Activated CD8-positive, alpha-beta memory T cell treated with anti-CD3 and anti-CD28 coated beads for 4 hours (primary cell): Measurements from ENCODE around the gene PUS3.

ENCODE experiments used
- DNase-seq, 2 donors: peaks; one replicate each; pipeline ENCODE4 v3.0.0-alpha.2; 2020; ENCODE audit warnings: low read depth in 2 of 2

PUS3 gene, protein sequence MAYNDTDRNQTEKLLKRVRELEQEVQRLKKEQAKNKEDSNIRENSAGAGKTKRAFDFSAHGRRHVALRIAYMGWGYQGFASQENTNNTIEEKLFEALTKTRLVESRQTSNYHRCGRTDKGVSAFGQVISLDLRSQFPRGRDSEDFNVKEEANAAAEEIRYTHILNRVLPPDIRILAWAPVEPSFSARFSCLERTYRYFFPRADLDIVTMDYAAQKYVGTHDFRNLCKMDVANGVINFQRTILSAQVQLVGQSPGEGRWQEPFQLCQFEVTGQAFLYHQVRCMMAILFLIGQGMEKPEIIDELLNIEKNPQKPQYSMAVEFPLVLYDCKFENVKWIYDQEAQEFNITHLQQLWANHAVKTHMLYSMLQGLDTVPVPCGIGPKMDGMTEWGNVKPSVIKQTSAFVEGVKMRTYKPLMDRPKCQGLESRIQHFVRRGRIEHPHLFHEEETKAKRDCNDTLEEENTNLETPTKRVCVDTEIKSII

DNA sequence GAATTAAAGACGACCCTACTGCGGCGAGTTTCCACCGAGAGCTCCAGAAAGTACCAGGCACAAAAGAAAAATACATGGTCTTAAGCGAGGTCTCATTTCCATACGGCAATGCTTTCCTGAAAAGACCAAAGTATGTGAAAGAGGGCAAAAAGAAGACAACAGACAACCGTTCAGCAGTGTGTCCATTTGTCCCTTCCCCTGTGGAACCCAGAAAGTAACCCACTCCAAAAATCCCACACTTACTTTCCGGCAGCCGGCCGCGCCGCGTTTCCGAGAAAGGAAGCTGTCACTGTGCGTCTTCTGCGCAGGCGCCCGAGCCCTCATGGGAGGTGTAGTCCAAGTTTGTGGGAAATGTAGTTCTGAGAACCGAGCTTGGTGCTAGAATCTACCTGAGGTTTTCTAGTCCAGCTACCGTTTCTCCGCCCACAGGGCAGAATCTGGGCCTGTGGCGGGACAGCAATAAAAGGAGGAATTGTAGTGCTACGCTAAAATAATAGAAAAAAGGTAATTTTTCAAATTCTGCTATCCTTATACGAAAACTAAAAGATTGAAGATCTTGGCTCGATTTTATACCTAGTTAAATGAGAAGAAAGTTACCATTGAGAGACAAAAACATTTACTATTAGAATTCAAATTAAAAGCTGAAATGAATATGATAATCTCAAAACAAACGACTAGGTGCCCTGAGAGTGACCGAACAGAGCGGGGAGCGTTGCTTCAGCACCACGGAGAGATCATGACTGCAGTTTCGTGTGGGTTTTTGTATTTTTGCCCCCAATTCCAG, at the start of gene PUS3:
Gene PUS3, minus strand, starts transcription at position 280 of the 784 bp plus-strand sequence. CDS start 6,922 bp downstream, outside the sequence.
- DNase-seq, result peak; percentile 73 to 82

DNA sequence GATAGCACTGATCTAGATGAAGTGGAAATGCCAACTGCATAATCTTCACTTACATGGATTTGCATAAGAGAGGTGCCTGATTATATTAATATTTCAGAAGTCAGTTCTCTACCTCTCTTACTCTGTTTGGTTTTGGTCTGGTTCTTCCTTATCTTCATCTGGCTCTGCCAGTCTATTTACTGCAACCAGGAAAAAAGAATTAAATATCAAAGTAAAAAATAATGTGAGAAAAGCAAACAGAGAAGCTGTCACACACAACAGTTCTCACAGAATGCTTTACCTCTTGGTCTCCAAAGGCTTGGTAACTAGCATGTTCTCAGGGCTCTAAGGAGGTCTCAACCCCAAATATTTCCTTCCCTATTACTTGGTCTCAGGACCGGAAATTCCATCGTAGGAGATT, 49.6 kb upstream of the PUS3 start:
- DNase-seq, result no peak

DNA sequence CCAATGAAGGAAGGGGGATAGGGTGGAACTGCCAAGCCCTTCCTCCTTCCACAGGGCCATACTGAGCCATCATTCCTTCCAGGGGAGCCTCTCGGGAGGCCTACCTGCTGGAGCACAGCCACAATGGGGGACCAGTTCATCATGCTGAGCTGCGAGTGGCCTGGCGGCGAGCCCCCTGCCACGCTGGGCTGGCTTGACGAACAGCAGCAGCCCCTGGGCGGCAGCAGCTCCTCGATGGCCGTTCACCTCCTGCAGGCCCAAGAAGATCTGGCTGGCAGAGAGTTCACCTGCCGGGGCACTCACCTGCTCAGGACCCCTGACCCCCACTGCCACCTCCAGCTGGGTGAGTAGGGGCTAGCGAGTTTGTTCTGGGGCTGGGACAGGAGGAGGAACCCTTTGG, 48.7 kb upstream of the PUS3 start:
- DNase-seq, result no peak

DNA sequence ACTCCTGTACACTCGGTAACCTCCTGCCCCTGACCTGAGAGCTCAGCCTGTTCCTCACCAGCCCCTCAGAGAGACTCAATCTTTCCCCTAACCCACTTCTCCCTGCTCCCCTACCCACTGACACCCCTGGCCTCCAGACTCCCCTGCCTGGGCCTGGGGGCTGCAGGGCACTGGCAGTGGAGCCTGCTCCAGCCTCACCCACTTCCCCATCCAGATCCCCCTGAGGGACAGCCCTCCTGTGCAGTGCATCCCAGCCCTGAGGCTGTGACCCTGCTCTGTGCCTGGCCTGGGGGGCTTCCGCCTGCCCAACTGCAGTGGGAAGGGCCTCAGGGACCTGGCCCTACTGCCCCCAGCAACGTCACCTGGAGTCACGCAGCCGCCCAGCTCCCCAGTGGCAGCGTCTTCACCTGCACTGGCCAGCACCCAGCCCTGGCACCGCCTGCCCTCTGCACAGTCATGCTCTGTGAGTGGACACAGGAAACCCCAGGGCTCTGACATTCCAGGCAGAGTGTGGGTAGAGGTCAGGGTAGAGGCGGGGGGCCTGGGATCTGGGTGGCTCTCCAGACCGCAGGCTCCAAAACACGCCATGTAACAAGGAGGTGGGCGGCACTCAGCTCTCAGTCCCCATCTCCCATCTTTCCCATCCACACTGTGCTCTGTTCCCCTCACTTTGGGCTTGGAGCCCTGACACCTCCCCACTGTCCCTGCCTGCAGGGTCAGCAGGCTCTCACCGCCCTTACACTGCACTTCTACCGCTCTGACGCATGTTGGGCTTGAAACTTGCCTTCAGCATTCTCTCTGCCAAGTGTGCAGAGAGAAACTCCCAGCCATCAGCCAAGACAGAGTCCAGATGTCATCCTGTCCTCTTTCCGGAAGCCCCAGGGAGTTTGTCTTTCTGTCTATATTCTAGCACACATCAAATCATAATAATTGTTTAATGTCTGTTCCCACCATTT, 48.0 kb upstream of the PUS3 start:
- DNase-seq, result no peak

DNA sequence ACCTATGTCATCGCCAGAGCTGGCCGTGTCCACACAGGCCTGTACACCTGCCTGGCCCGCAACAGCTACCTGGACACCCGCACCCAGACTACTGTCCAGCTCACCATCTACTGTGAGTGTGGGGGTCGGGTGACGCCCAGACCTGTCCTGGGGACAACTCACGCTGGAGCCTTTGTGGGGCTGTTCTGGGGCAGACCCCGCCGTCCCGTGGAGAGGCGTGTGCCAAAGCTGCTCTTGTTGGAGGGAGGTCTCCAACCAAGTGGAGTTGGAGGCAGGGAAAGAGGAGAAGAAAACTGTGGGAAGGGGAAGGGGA, 47.1 kb upstream of the PUS3 start:
- DNase-seq, result no peak

DNA sequence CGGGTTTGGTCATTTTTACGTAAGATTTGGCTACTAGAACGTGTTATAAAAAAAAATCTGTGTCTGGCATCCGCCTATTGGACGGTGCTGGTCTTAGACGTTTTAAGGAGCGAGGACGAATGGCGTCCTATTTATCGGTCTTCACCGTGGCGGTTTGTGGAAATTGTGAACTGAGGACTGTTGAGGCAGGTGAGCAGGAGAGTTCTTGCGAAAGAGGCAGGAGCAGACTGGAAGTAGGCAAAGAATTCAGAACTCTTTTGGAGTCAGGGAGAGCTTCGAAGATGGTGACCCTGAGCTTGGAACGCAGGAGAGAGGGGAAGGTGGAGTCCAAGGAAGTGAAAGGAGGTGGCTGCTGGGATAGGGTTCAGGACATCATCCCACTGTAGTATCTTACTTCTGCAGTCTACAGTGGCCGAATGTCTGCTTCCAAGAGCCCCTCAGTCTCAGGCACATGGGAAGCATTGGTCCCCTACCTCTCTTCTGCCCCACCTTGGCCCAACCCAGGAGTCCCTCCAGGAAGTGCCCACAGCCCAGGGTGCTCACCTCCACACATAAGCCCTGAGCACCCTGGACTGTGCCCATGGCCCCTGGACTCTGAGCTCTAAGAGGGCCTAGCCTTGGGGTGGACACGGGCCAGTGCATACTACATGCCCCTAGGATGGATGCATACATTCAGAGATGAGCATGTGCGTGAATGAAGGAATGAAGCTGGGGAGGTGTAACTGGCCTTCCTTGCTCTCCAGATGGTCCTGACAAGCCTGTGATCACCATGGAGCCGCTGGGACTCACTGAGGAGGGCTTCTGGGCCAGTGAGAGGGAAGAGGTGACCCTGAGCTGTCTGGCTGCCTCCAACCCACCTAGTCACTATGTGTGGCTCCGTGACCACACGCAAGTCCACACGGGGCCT, 46.5 kb upstream of the PUS3 start:
- DNase-seq, result no peak

DNA sequence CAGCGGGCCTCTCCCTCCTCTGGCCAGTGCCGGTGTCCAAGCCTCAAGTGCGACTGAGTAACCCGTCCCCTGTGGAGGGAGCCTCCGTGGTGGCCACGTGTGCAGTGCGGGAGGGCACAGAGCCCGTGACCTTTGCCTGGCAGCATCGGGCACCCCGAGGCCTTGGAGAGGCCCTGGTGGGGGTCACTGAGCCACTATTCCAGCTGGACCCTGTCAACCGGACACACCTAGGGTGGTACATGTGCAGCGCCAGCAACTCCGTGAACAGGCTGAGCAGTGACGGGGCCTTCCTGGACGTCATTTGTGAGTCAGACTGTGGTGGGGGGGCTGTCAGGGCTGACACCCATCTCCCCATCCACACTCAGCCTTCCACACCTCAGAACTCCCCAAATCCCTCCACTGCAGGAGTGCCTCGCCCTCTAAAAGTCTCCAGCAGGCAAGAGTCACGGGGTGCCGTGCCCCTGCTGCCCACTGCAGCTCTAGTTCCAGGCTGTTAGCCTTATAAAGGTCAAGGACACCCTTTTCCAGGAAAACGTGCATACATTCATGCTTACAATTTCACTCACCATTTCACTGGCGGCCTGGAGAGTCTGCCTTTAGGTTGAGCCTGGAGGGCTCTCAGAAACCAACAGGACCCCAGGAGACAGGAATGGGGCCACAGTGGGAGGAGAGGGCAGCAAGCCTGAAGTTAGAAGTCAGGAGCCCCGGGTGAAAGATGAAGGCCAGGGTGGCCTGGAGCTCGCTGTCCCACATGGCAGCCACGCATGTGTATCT, 45.5 kb upstream of the PUS3 start:
- no peak for DNase-seq

DNA sequence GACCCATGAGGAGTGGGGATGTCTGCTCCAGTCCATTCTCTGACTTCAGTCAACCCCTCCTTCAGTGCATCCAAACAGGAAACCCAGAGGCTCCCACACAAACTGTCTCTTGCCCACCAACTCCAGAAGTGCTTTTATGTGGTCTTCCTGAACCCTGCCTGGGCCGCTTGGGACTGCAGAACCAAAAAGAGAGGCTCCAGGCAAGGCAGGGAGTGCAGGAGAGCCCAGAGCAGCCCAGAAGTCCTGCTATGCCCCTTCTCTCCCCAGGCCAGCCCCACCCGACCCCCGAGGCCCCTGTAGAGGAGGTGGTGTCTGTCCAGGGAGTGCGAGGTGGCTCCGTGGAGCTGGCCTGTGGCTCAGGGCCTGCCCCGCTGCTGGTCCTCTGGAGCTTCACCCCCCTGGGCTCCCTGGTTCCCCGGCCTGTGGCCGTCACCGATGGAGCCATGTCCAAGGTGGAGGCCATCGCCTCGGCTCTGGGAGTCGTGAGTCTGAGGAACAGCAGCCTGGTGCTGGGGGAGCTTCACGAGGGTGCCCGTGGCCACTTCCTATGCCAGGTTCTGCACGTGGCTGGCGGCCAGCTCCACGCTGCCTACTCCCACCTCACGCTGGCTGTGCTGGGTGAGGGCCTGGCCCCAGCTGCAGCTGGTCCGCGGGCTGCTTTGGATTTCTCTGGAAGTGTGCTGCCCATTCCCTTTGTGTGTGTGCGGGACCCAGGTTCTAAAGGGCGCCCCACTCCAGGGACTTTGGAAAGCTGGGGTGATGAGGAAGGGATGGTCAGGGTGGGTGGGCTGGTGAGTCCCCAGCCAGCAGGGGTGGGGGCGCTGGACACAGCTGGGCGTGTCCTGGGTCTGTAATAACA, 44.6 kb upstream of the PUS3 start:
- DNase-seq, result no peak

DNA sequence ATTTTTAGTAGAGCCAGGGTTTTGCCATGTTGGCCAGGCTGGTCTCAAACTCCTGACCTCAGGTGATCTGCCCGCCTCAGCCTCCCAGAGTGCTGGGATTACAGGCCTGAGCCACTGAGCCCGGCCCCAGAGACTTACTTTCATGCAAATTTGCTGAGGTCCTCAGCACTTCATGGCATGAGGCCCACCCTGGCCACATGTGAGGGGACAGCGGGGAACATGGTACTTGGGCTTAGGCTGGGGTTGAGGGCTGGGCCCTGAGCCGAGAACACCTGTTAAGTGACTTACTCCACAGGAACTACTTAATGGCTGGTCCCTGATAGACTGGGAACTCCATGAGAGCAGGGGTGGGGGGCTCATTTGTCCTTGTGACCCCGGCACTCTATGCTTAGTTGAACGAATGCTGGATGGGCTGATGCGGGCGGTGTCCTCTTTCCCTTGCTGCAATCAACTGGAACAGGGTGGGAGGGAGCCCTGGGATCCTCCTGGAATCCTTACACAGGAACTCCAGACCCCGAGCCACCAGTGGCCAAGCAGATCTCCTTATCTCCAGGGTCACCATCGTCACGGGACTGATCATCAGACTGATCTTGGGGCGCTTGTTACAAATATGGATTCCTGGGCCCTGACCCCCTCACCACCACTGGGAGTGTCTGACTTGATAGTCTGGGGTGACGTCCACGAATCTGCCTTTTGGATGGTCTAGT, 43.9 kb upstream of the PUS3 start:
- DNase-seq, result no peak

DNA sequence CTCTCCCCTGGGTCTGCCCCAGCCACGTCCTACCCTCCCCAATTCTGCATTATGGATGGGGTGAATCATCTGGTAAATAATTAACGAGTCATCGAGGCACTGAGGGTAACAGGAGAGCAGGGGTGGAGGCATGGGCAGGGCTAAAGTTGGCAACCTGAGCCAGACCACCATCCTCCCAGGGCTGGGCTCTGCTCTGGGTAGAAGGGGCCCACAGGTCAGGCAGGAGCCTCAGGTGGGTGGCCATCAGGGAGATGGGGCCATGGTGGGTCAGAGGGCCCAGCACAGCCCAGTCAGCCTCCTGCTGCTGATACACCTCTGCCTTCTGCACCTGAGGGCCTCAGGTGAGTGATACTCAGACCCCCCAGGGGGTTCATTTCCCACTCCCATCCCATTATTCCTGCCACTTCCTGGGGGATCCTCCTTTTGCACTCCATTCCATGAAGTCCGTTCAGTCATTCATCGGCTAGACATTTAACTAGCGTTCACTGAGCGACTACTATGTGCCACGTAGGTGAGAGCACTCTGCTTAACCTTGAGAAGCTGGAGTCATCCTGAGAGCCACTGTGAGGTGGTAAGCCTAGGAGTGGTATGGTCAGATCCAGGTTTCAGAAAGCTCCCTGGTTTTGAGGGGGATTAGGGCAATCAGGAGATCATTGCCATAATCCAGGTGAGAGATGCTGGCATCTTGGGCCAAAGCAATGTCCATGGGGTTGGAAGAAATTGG, 43.0 kb upstream of the PUS3 start, which contains the start of gene VSIG10L2:
Gene VSIG10L2, plus strand, starts transcription at position 248 of the 724 bp plus-strand sequence. Its CDS starts 12 bp downstream, at position 260.
- no peak for DNase-seq

DNA sequence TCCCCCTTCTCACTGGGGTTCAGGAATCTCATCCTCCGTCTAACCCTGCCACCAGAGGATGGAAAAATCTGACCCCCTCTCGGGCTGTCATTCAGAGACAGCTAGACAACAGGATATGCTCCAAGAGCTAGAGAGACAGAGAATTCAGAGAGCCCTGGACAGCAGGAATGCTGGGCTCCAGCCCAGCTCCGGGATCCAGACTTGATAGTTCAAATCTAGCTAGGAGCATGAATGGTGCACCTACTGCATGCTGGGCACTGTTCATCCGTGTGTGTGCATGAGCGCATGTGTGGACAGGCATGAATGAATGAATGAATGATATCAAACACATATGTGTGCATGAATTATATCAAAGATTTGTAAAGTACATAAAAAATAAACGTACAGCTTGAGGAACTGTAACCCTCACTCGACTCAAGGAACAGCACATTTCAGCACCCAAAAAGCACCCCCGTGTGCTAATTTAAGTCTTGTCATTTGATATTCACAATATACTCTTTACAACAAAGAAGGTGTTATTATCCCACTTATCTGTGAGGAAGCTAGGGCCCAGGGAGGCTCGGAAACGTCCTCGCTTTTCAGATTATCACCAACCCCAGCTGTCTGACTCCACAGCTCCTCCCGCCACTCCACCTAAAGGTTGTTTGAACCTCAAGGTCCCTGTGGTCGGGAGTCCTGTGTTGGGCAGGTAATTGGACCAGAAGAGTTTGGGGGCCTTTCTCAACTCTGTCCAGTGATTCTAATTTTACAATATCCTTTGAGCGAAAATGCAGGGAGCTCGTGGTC, 42.2 kb upstream of the PUS3 start:
- DNase-seq, result no peak

DNA sequence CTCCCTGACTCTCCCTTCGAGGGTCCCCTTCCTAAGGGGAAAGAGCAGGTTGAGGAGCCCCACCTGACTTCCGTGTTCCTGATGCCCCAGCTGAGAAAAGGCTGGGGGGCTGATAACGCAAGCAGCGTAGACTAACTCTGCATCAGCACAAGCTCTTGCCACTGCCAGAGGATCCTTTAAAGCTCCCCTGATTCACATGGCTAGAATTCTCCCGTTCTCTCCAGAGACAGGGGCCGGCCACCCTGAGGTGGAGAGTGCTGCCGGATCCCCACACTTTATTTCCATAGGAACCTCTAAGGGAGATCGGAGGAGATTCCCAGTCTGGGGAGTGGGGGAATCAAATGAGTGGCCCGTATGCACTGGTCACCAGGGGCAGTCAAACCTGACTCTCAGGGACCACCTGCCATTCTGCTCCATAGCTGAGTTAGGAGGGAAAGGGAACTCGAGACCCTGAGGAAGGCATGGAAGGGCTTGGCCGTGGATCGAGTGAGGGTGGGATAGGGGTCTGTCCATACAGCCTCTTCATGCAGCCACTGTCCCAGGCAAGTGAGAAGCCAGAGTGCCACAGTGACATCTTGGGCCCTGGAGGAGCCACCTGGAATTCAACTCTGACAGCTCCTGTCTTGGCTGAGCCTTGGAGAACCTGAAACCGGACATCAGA, 41.5 kb upstream of the PUS3 start:
- no peak for DNase-seq

DNA sequence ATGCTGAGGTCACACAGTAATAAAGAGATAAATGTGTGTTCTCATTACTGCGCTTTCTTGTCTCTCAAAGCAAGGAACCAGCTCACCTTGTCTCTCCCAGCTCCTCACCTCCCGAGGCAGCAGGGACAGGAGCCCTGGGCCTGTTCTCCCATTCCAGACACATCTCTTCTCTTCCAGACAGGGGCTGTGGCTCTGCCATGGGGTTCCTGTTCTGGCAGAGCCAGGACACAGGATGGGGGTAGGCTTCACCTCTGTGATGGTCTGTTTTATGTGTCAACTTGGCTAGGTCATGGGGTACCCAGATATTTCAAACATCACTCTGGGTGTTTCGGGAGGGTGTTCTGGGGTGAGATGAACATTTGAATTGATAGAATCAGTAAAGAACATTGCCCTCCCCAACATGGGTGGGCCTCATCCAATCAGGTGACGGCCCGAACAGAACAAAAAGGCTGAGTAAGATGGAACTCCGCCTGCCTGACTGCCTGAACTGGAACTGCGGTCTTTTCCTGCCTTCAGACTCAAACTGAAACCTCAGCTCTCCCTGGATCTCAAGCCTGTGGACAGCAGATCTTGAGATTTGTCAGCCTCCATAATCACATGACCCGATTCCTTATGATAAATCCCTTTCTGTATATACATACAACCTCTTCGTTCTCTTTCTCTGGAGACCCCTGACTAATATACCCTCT, 40.8 kb upstream of the PUS3 start:
- no peak for DNase-seq

DNA sequence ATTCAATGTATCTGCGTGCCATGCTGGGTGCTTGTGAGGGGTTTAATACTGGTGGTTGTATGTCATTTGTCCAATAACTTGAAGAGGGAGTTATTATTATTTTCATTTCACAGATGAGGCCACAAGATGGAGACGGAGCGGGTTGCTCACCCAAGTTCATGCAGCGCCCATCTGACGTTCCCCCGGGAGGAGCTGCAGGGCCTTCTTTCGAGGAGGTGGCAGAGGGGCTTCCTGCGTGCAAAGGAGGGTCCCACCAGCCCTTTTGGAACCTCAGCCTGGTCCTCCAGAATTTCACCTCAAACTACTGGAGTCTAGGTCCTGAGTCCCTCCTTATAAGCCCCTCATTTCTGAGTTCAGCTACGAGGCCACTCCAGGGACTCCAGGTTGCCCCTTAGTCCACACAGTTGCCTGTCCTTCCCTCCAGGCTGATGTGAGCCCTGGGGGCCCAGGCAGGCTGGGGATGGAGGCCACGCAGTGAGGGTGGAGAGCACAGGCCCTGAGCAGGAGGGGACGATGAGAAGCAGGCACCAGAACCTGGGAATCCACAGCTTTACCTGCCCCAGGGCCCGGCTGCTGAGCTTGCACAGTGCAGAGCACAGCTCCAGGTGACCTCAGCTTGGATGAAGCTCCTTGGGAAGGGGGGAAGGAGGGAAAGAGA, 39.9 kb upstream of the PUS3 start:
- DNase-seq, result no peak
